Hematopoietic multipotent progenitor cell treated with erythropoietin and hydrocortisone succinate and interleukin-3 and kit ligand, for 15 days (in vitro differentiated cells): ENCODE results near the gene RBL2.

Experiments
- DNase-seq: peaks from one replicate; pipeline ENCODE4 v3.0.0-alpha.2; 2015; ENCODE audit warnings: low spot score

RBL2 gene

GRCh38 chr16:53449816-53450517 is 15.7 kb downstream of the RBL2 start:
- DNase-seq, result no peak

GRCh38 chr16:53453928-53454327 is 19.7 kb downstream of the RBL2 start:
- DNase-seq, result no peak

DNA sequence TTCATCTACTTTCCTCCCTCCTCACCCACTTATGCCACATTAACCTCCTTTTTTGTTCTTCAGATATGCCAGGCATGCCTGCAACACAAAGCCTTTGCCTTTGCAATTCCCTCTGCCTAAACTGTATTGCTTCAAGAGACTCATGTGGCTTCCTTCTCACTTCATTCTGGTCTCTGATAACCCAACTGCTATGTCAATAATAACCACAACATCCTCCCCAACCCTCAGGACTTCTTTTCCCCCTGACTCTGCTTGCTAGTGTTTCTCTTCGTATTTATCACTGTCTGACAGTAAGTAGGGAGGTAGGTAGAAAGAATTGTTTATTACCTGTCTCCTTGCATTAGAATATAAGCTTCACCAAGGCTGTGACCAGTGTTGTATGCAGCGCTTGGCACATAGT is 22.4 kb downstream of the RBL2 start:
- no peak for DNase-seq

DNA sequence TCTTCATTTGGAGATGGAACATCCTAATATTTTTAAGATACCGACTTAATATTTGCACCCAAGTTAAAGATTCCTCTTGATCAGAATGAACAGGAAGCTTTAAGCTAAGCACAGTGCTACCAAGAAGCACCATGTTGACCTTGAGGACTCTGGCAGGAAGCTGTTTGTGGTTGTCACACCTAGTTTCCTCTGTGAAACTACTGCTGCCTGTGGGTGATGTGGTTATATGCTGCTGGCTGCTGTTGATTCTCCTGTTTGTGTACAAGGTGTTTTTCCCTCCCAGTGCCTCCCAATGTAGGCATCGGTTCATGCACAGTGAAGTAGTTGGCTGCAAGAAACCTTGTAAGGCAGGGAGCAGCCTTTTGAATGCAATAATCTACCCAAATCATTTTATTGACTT is 23.4 kb downstream of the RBL2 start:
- DNase-seq, result no peak

- DNase-seq, result no peak
These were observed 24.4 kb downstream of the RBL2 start for GRCh38 chr16:53458635-53459034.

DNA sequence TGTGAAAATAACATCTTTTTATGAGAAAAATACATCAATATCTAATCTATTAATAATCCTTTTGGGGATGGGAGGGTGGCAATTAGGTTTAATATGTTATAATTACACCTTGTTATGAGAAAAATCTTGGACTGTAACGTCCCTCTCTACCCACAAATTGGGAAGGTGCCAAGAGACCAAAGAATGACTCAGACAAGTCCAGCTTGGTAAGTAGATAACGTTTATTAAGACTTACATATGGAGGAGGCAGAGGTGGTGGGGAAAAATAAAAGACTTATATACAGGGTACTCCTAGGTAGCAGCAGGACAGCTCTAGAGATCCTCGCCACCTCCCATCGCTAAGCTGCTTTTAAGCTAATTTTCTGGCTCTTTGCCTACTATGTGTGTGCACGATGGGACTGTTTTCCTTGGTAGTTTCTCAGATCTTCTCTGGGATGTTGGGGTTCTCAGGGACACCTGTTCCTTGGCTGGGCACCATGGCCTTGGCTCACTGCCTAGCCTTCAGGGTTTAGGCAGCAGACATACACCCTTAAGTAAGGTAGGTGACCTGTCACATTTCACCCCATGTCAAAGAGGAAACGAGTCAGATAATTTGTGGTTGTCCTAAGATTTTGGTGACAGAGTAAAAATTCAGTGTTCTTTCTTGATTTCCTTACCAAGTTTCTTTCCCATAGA is 31.5 kb downstream of the RBL2 start:
- peak; percentile 72 for DNase-seq

- no peak for DNase-seq
These were observed 42.6 kb downstream of the RBL2 start for GRCh38 chr16:53476867-53477266.

GRCh38 chr16:53478965-53479364 is 44.7 kb downstream of the RBL2 start:
- no peak for DNase-seq

GRCh38 chr16:53480394-53480793 is 46.1 kb downstream of the RBL2 start:
- DNase-seq, result no peak

GRCh38 chr16:53482123-53482522 is 47.9 kb downstream of the RBL2 start:
- no peak for DNase-seq

GRCh38 chr16:53484542-53484941 is 50.3 kb downstream of the RBL2 start:
- no peak for DNase-seq

- no peak for DNase-seq
These were observed 52.0 kb downstream of the RBL2 start for GRCh38 chr16:53486230-53486629.

DNA sequence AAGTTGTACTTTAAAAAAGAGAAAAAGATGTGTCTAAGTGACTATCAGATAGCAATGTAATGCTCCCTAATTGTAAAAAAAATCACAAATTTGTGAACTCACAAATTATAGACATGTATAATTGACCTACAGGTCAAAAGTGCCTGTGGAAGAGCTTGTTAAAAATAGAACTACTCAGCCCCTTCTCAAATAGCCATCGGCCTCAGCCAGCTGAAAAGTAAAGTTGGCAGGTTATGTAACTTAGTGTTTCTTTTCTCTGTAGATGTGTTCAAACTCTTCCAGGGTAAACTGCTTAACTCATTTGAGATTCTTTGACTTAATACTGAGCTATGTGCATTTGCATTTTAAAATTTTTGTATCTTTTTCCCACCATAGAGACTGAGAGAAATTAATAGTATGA is 55.5 kb downstream of the RBL2 start:
- DNase-seq, result no peak

GRCh38 chr16:53492503-53492902 is 58.2 kb downstream of the RBL2 start:
- DNase-seq, result no peak

DNA sequence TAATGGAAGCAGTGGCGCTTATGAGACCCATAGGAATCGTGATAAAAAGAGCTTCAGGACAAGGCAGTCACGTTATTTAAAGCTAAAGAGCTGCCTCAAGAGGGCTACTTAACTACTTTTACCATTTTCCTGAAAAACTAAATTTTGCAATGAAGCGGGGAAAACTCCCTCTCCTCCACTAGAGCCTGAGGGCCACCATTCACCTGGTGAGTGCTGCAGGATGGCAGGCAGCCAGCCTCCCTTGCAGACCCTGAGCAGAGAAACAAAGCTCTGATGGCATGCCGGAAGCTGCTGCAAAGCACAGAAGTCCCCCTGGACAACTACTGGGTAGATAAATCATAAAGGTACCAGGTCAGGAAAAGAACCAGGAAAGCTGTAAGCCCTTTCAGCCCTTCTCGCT is 60.4 kb downstream of the RBL2 start:
- DNase-seq, result no peak

- DNase-seq, result no peak
These were observed 61.1 kb downstream of the RBL2 start for GRCh38 chr16:53495325-53495724.

DNA sequence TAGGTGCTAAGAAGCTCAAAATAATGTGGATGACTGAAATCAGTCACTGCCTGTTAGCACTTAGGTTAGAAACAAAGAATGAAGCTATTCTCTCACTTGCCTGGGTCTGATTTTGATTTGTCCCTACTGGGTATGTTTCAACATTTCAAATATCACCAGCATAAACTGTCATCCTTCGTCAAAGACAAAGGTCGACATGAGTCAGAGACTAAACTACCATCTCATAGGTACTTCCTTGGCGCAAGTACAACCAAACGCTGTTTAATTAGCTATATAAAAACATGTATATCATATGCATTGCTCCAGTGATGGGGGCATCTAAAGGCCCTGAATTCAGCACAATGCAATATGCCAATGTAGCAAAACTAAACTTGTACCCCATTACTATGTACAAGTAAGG is 64.7 kb downstream of the RBL2 start:
- DNase-seq, result no peak

GRCh38 chr16:53501216-53501859 is 67.1 kb downstream of the RBL2 start:
- no peak for DNase-seq

- no peak for DNase-seq
These were observed 68.3 kb downstream of the RBL2 start, which contains the start of gene AKTIP for GRCh38 chr16:53502331-53503269. AKTIP (minus strand) TSS chr16:53503209; CDS start chr16:53500259, 2,950 bp downstream.

GRCh38 chr16:53503270-53503923 is 69.1 kb downstream of the RBL2 start:
- peak; percentile 96 for DNase-seq

DNA sequence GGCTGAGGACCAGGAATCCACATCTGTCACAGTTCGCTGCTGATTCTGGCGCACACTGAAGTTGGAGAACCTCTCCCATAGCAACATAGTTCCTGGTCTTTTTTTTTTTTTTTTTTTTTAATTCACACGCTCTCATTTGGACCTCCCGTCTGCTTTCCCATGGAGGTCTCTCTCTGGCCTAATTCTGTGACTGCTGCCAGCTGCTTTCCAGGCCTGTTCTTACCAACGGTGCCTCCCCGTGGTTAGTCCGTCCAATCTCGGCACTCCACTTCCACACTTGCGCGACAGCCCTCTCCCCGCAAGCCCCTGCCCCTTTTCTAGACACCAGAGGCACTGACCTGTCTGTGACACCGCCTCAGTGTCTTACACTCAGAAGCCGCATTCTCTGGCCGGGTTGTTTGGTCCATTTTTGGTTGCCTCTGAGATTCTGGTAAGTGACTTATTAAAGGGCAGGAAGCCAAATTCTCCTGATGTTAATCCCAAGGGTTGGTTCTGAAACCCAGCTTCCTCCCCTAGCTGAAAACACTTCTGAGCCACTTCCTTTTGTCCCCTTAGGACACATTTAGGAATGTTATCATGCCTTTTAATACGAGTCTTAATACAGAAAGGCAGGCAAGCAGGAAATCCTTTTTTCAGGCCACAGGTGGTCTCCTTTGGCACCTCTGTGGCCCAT is 69.9 kb downstream of the RBL2 start:
- no peak for DNase-seq
